Uterus (tissue), 2 donors: Measurements from ENCODE around the gene MESD.

ENCODE experiments used
- CTCF ChIP-seq, 4 experiments: fragments of 200-600 bp in 2 of 4; fragments of 450-650 bp in 2 of 4; sonication (generic) in 2 of 4; IDR thresholded peaks; one replicate each; pipeline ENCODE4 v1.5.1; 2016 to 2019; ENCODE audit warnings: antibody characterized with exemption in 4 of 4, mild to moderate bottlenecking in 2 of 4, moderate library complexity in 1 of 4
- POLR2A ChIP-seq, 2 donors: fragments of 450-650 bp; IDR thresholded peaks; one replicate each; pipeline ENCODE4 v1.6.1; 2016; ENCODE audit warnings: antibody characterized with exemption in 2 of 2, mild to moderate bottlenecking in 1 of 2, moderate library complexity in 1 of 2

GRCh38 chr15:80970018-80970657 lies 19.5 kb downstream of the MESD start:
- peak; percentile 77 to 89 (median 82) for TF ChIP-seq CTCF (IDR thresholded peaks at IDR 0.05)
- TF ChIP-seq POLR2A (IDR thresholded peaks at IDR 0.05) = no peak
